H1 (cell line): ENCODE measurements around the gene DEUP1. TPM values are rescaled to one million over a fixed set of nuclear protein-coding genes. Genes with fewer than 3 reads are reported as not detected.

Experiments used
- BACH1 ChIP-seq: IDR thresholded peaks from 2 replicates; pipeline ENCODE4 v1.6.1; 2012; ENCODE audit warnings: low read length, improper control_type of control experiment
- KDM5A ChIP-seq: fragments of 200-600 bp; IDR thresholded peaks from 2 replicates; pipeline ENCODE4 v1.7.1; 2012; ENCODE audit warnings: mild to moderate bottlenecking, low read length, inconsistent platforms, mixed read lengths
- polyA plus RNA-seq, 7 experiments: library from polyadenylated mRNA; depleted of rRNA in 3 of 7; stranded (reverse) in 5 of 7; unstranded in 2 of 7; fragments of >200 nt in 5 of 7; fragments of 200-250 nt in 2 of 7; gene quantifications; 1 replicate in 5 of 7; 2 replicates in 1 of 7; 4 replicates in 1 of 7; pipeline versions ENCODE4 v1.2.1 to v1.2.3, GENCODE V29; 2011 to 2013; ENCODE audit warnings: missing spikeins in 2 of 7, mixed read lengths in 2 of 7
- total RNA-seq: library from RNA; stranded (reverse); fragmentation: NEBNext Ultra II Directional; extraction: Animal tissue kit (Norgen Biotek cat#: 25700); gene quantifications from 2 replicates; pipeline ENCODE4 v1.2.1, GENCODE V29; 2021
- TF ChIP-seq, protein P1 (sequence below): fragments of 300-600 bp; sonication (generic); IDR thresholded peaks from 2 replicates; pipeline ENCODE4 v1.7.1; 2012; ENCODE audit warnings: low read length, moderate library complexity, mild to moderate bottlenecking, inconsistent platforms; ENCODE audit not compliant: insufficient replicate concordance

Gene DEUP1
- total and polyA plus RNA-seq, 2 of the 8 experiments (the other 6 are each of a cell fraction or from before 2014, with no cell fraction given): 0.45 TPM; not detected in 1

DNA sequence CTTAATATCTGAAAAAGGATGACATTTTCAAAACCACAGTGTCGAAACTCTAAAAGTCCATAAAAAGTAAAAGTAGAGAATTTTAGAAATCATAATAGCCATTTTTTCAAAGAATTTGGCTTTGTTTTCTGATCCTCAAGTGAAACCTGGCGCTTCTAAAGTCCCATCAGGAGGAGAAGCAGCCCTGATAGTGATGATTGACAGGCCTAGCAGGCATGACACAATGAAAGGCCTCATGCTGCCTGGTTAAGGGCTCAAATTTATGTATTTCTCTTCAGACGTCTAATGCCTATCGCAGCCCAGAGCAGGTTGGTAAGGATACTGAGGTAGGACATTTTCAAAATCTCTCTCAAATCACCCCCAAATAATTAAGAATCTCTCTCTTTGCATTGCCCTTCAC is 3.9 kb upstream of the DEUP1 start (continued):
- TF ChIP-seq, protein P1, sequence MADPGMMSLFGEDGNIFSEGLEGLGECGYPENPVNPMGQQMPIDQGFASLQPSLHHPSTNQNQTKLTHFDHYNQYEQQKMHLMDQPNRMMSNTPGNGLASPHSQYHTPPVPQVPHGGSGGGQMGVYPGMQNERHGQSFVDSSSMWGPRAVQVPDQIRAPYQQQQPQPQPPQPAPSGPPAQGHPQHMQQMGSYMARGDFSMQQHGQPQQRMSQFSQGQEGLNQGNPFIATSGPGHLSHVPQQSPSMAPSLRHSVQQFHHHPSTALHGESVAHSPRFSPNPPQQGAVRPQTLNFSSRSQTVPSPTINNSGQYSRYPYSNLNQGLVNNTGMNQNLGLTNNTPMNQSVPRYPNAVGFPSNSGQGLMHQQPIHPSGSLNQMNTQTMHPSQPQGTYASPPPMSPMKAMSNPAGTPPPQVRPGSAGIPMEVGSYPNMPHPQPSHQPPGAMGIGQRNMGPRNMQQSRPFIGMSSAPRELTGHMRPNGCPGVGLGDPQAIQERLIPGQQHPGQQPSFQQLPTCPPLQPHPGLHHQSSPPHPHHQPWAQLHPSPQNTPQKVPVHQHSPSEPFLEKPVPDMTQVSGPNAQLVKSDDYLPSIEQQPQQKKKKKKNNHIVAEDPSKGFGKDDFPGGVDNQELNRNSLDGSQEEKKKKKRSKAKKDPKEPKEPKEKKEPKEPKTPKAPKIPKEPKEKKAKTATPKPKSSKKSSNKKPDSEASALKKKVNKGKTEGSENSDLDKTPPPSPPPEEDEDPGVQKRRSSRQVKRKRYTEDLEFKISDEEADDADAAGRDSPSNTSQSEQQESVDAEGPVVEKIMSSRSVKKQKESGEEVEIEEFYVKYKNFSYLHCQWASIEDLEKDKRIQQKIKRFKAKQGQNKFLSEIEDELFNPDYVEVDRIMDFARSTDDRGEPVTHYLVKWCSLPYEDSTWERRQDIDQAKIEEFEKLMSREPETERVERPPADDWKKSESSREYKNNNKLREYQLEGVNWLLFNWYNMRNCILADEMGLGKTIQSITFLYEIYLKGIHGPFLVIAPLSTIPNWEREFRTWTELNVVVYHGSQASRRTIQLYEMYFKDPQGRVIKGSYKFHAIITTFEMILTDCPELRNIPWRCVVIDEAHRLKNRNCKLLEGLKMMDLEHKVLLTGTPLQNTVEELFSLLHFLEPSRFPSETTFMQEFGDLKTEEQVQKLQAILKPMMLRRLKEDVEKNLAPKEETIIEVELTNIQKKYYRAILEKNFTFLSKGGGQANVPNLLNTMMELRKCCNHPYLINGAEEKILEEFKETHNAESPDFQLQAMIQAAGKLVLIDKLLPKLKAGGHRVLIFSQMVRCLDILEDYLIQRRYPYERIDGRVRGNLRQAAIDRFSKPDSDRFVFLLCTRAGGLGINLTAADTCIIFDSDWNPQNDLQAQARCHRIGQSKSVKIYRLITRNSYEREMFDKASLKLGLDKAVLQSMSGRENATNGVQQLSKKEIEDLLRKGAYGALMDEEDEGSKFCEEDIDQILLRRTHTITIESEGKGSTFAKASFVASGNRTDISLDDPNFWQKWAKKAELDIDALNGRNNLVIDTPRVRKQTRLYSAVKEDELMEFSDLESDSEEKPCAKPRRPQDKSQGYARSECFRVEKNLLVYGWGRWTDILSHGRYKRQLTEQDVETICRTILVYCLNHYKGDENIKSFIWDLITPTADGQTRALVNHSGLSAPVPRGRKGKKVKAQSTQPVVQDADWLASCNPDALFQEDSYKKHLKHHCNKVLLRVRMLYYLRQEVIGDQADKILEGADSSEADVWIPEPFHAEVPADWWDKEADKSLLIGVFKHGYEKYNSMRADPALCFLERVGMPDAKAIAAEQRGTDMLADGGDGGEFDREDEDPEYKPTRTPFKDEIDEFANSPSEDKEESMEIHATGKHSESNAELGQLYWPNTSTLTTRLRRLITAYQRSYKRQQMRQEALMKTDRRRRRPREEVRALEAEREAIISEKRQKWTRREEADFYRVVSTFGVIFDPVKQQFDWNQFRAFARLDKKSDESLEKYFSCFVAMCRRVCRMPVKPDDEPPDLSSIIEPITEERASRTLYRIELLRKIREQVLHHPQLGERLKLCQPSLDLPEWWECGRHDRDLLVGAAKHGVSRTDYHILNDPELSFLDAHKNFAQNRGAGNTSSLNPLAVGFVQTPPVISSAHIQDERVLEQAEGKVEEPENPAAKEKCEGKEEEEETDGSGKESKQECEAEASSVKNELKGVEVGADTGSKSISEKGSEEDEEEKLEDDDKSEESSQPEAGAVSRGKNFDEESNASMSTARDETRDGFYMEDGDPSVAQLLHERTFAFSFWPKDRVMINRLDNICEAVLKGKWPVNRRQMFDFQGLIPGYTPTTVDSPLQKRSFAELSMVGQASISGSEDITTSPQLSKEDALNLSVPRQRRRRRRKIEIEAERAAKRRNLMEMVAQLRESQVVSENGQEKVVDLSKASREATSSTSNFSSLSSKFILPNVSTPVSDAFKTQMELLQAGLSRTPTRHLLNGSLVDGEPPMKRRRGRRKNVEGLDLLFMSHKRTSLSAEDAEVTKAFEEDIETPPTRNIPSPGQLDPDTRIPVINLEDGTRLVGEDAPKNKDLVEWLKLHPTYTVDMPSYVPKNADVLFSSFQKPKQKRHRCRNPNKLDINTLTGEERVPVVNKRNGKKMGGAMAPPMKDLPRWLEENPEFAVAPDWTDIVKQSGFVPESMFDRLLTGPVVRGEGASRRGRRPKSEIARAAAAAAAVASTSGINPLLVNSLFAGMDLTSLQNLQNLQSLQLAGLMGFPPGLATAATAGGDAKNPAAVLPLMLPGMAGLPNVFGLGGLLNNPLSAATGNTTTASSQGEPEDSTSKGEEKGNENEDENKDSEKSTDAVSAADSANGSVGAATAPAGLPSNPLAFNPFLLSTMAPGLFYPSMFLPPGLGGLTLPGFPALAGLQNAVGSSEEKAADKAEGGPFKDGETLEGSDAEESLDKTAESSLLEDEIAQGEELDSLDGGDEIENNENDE: no peak
- TF ChIP-seq KDM5A (no peak), BACH1 (no peak)
